ENCODE measurements around the gene KCNV2.

The KCNV2 gene

DNA sequence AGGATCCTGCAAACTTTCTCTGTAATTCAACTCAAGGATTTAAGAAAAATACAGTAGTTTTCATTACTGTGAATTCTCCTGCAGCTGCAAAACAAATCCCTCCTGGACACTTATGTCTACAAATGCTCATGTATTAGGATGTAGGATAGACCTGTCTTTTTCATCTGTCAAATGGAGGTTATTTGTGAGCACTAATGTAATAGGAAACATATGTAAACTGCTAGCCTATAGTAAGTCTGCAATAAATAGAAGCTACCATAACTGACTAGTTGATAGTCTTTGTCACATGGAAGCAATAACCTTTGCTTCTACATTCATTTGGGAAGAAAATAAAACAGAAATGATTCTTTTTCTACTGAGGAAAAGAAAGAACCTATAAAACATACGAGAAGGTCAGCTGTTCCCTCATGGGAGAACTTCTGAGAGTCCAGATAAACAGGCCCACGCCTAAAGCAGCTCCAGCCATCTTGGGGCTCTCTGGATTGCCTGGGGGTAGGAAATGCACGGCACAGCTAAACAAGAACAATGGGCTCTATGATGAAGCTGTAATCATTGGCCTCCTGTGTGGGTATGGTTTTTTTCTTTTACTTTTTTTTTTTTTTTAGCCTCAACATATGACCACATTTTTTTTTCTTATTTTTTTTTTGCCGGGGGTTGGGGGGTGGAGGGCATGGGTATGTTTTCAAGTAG, 6.2 kb downstream of the KCNV2 start:
- H3K9me3 Mint-ChIP-seq = no peaks in the 10 kb centered on the region
- peaks cover 14% of the 10 kb centered on the region for H3K36me3 Mint-ChIP-seq (ENCODE audit: low read depth)
- H3K27ac Mint-ChIP-seq = peak overlapping the region; percentile 74 to 96 (median 89)
- TF ChIP-seq, protein P1, sequence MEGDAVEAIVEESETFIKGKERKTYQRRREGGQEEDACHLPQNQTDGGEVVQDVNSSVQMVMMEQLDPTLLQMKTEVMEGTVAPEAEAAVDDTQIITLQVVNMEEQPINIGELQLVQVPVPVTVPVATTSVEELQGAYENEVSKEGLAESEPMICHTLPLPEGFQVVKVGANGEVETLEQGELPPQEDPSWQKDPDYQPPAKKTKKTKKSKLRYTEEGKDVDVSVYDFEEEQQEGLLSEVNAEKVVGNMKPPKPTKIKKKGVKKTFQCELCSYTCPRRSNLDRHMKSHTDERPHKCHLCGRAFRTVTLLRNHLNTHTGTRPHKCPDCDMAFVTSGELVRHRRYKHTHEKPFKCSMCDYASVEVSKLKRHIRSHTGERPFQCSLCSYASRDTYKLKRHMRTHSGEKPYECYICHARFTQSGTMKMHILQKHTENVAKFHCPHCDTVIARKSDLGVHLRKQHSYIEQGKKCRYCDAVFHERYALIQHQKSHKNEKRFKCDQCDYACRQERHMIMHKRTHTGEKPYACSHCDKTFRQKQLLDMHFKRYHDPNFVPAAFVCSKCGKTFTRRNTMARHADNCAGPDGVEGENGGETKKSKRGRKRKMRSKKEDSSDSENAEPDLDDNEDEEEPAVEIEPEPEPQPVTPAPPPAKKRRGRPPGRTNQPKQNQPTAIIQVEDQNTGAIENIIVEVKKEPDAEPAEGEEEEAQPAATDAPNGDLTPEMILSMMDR (IDR thresholded peaks at IDR 0.05; ENCODE audit: unreplicated experiment in 3 of 3) = no peak
- H3K4me3 Mint-ChIP-seq = no peak overlapping the region
- H3K4me1 Mint-ChIP-seq = peaks cover 57% of the 10 kb centered on the region
- H3K27me3 Mint-ChIP-seq (ENCODE audit: low read depth) = no peaks in the 10 kb centered on the region

DNA sequence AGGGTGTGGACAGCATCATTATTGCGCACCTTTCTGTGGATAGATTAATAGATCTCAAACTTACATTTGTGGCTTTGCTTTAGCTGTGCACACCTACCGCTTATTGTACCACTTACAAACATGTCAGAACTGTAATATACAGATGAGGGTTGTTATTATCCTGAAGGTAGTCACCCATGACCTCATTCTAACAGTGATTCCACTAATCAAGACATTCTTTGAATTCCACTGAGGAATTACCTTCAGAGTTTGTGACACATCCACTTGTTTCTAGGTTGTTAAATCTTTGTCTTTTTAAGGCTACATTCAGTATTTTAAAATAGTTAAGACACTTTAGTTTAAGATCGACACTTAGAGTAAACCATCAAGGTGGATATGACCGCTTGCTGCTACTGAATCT, 7.8 kb downstream of the KCNV2 start:
- Mint-ChIP-seq H3K9me3 (no peaks in the 10 kb centered on the region), H3K4me3 (no peak overlapping the region)

GRCh38 chr9:2725898-2726649, 8.8 kb downstream of the KCNV2 start:
- peak overlapping the region in 1 of 3 experiments; percentile 46 for H3K4me3 Mint-ChIP-seq
- no peaks in the 10 kb centered on the region for H3K36me3 Mint-ChIP-seq (ENCODE audit: low read depth)
- no peaks in the 10 kb centered on the region for H3K27me3 Mint-ChIP-seq (ENCODE audit: low read depth)
- TF ChIP-seq, protein P1 (IDR thresholded peaks at IDR 0.05; ENCODE audit: unreplicated experiment in 3 of 3) = no peak
- H3K9me3 Mint-ChIP-seq = no peaks in the 10 kb centered on the region
- H3K27ac Mint-ChIP-seq = peak overlapping the region; percentile 57 to 89 (median 74)
- H3K4me1 Mint-ChIP-seq = peaks cover 59% of the 10 kb centered on the region

More for the DNA sequence above, 7.8 kb downstream of the KCNV2 start:
- Mint-ChIP-seq H3K4me1 (peaks cover 63% of the 10 kb centered on the region), H3K27ac (peak overlapping the region; percentile 57 to 89 (median 74)), H3K27me3 (ENCODE audit: low read depth) (no peaks in the 10 kb centered on the region), H3K36me3 (ENCODE audit: low read depth) (peaks cover 2% of the 10 kb centered on the region)
- TF ChIP-seq, protein P1 (IDR thresholded peaks at IDR 0.05; ENCODE audit: unreplicated experiment in 3 of 3) = no peak

- Mint-ChIP-seq H3K4me1 (peaks cover 59% of the 10 kb centered on the region), H3K27ac (peak overlapping the region; percentile 57 to 89 (median 74)), H3K36me3 (ENCODE audit: low read depth) (no peaks in the 10 kb centered on the region), H3K27me3 (ENCODE audit: low read depth) (no peaks in the 10 kb centered on the region), H3K9me3 (no peaks in the 10 kb centered on the region), H3K4me3 (peak overlapping the region in 1 of 3 experiments; percentile 46)
- TF ChIP-seq, protein P1 (IDR thresholded peaks at IDR 0.05; ENCODE audit: unreplicated experiment in 3 of 3) = no peak
Observed at GRCh38 chr9:2726650-2727340, 9.5 kb downstream of the KCNV2 start.

DNA sequence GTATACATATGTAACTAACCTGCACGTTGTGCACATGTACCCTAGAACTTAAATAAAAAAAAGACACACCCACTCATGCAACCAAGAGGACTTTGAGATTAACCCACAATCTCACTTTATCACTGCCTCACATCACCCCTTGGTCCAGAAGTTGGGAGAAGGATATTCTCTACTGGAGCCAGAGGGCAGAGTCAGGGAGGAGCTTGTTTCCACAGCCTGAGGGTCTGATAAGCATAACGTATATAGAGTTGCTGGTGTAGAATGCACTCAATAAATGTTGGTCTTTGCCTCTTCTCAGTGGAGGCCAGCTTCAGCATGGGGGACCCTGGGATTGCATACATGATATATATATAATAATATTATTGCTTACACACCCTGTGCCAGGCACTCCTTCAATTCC, 10.1 kb downstream of the KCNV2 start:
- no peaks in the 10 kb centered on the region for H3K36me3 Mint-ChIP-seq (ENCODE audit: low read depth)
- no peak overlapping the region for H3K4me3 Mint-ChIP-seq
- TF ChIP-seq, protein P1 (IDR thresholded peaks at IDR 0.05; ENCODE audit: unreplicated experiment in 3 of 3) = no peak
- H3K27ac Mint-ChIP-seq = no peak overlapping the region
- no peaks in the 10 kb centered on the region for H3K9me3 Mint-ChIP-seq
- H3K27me3 Mint-ChIP-seq (ENCODE audit: low read depth) = no peaks in the 10 kb centered on the region
- H3K4me1 Mint-ChIP-seq = peaks cover 59% of the 10 kb centered on the region
